Karpas-422 (cell line): Measurements from ENCODE around the gene ADARB2. TPM values are rescaled to one million over a fixed set of nuclear protein-coding genes. Genes with fewer than 3 reads are reported as not detected.
"Not testable (repeated sequence)": the region's sequence is repeated elsewhere in the genome, so short reads cannot be mapped to it uniquely, and the experiment has no call there.

Experiments used
- DNase-seq: peaks from one replicate; pipeline ENCODE4 v3.0.0-alpha.2; 2015
- H2AFZ ChIP-seq: fragments of 200-600 bp; sonication (generic); 2 replicates; pipeline ENCODE4 v1.6.1; 2014; ENCODE audit warnings: antibody characterized with exemption, low read length, mixed read lengths
- H3K27ac ChIP-seq: fragments of 200-600 bp; sonication (generic); 2 replicates; pipeline ENCODE4 v1.5.1; 2014; ENCODE audit warnings: mild to moderate bottlenecking, low read length, moderate library complexity
- H3K27me3 ChIP-seq: fragments of 200-600 bp; sonication (generic); 2 replicates; pipeline ENCODE4 v1.6.1; 2014; ENCODE audit warnings: low read length, mixed read lengths
- H3K36me3 ChIP-seq: fragments of 200-600 bp; sonication (generic); 2 replicates; pipeline ENCODE4 v1.6.1; 2014; ENCODE audit warnings: low read length, mixed read lengths; ENCODE audit not compliant: insufficient read depth
- H3K4me1 ChIP-seq: fragments of 200-600 bp; sonication (generic); 2 replicates; pipeline ENCODE4 v1.6.1; 2014; ENCODE audit warnings: mild to moderate bottlenecking, low read length, mixed read lengths
- H3K4me2 ChIP-seq: fragments of 200-600 bp; sonication (generic); 2 replicates; pipeline ENCODE4 v1.6.1; 2014; ENCODE audit warnings: low read length, low read depth, mild to moderate bottlenecking; ENCODE audit not compliant: poor library complexity, severe bottlenecking
- H3K4me3 ChIP-seq: fragments of 200-600 bp; sonication (generic); 2 replicates; pipeline ENCODE4 v1.5.1; 2014; ENCODE audit warnings: mild to moderate bottlenecking, antibody characterized with exemption, low read length, mixed read lengths
- H3K79me2 ChIP-seq: fragments of 200-600 bp; sonication (generic); 2 replicates; pipeline ENCODE4 v1.6.1; 2014; ENCODE audit warnings: mild to moderate bottlenecking, low read length, mixed read lengths
- H3K9ac ChIP-seq: fragments of 200-600 bp; sonication (generic); 2 replicates; pipeline ENCODE4 v1.6.0; 2014; ENCODE audit warnings: low read length
- H3K9me2 ChIP-seq: fragments of 200-600 bp; sonication (generic), shearing (Covaris generic); replicated peaks from 2 replicates; pipeline ENCODE4 v1.6.0; 2014; ENCODE audit warnings: mild to moderate bottlenecking, low read length, moderate library complexity; ENCODE audit not compliant: insufficient read depth
- H3K9me3 ChIP-seq: fragments of 300-700, 200-600 bp; sonication (generic); 2 replicates; pipeline ENCODE4 v1.6.1; 2014; ENCODE audit warnings: low read length, mixed read lengths
- H4K20me1 ChIP-seq: fragments of 200-600 bp; sonication (generic); 2 replicates; pipeline ENCODE4 v1.6.1; 2014; ENCODE audit warnings: mild to moderate bottlenecking, antibody characterized with exemption, low read length, low read depth; ENCODE audit not compliant: insufficient read depth
- total RNA-seq: library from RNA; depleted of rRNA; stranded (reverse); fragments of >200 nt; shearing (Covaris generic); gene quantifications from 2 replicates; pipeline ENCODE4 v1.2.3, GENCODE V29; 2014; ENCODE audit warnings: low replicate concordance

Gene ADARB2
- total RNA-seq, 1 experiment from 2014 or later: not detected

GRCh38 chr10:1358147-1358546 is 379.2 kb downstream of the ADARB2 start:
- H3K9ac ChIP-seq: no peak overlapping the region
- no peak overlapping the region for H3K4me2 ChIP-seq
- H3K9me3 ChIP-seq: no peaks in the 10 kb centered on the region
- no peak overlapping the region for H3K4me3 ChIP-seq
- no peaks in the 10 kb centered on the region for H3K27me3 ChIP-seq
- no peaks in the 10 kb centered on the region for H3K9me2 ChIP-seq
- no peaks in the 10 kb centered on the region for H3K36me3 ChIP-seq
- DNase-seq: no peak
- no peaks in the 10 kb centered on the region for H4K20me1 ChIP-seq
- no peaks in the 10 kb centered on the region for H3K79me2 ChIP-seq
- no peak overlapping the region for H3K27ac ChIP-seq
- H2AFZ ChIP-seq: no peak overlapping the region
- peaks cover 23% of the 10 kb centered on the region for H3K4me1 ChIP-seq

GRCh38 chr10:1356349-1356748 is 381.0 kb downstream of the ADARB2 start:
- H3K4me1 ChIP-seq: peaks cover 23% of the 10 kb centered on the region
- no peaks in the 10 kb centered on the region for H3K36me3 ChIP-seq
- no peak overlapping the region for H3K27ac ChIP-seq
- H3K79me2 ChIP-seq: no peaks in the 10 kb centered on the region
- no peak overlapping the region for H3K4me2 ChIP-seq
- H2AFZ ChIP-seq: no peak overlapping the region
- DNase-seq: no peak
- H3K9me2 ChIP-seq: no peaks in the 10 kb centered on the region
- H3K27me3 ChIP-seq: no peaks in the 10 kb centered on the region
- no peaks in the 10 kb centered on the region for H4K20me1 ChIP-seq
- no peaks in the 10 kb centered on the region for H3K9me3 ChIP-seq
- H3K4me3 ChIP-seq: no peak overlapping the region
- H3K9ac ChIP-seq: no peak overlapping the region

- no peaks in the 10 kb centered on the region for H3K9me2 ChIP-seq
- H2AFZ ChIP-seq: no peak overlapping the region
- H3K36me3 ChIP-seq: no peaks in the 10 kb centered on the region
- DNase-seq: no peak
- H3K79me2 ChIP-seq: no peaks in the 10 kb centered on the region
- no peaks in the 10 kb centered on the region for H3K27me3 ChIP-seq
- no peak overlapping the region for H3K4me3 ChIP-seq
- no peaks in the 10 kb centered on the region for H4K20me1 ChIP-seq
- H3K9me3 ChIP-seq: no peaks in the 10 kb centered on the region
- H3K4me1 ChIP-seq: peaks cover 23% of the 10 kb centered on the region
- H3K9ac ChIP-seq: no peak overlapping the region
- no peak overlapping the region for H3K4me2 ChIP-seq
- no peak overlapping the region for H3K27ac ChIP-seq
Measured at GRCh38 chr10:1354809-1355710, 382.3 kb downstream of the ADARB2 start.

GRCh38 chr10:1352296-1352695 is 385.0 kb downstream of the ADARB2 start:
- not testable (repeated sequence) for H2AFZ ChIP-seq, H3K9ac ChIP-seq, H3K9me2 ChIP-seq, H3K4me1 ChIP-seq, H3K79me2 ChIP-seq, H3K27ac ChIP-seq, H3K36me3 ChIP-seq, H3K4me3 ChIP-seq, H3K27me3 ChIP-seq, H4K20me1 ChIP-seq, H3K4me2 ChIP-seq, DNase-seq, H3K9me3 ChIP-seq

GRCh38 chr10:1348773-1349050 is 388.6 kb downstream of the ADARB2 start:
- H3K4me2 ChIP-seq: no peak overlapping the region
- no peaks in the 10 kb centered on the region for H3K9me2 ChIP-seq
- H3K27me3 ChIP-seq: no peaks in the 10 kb centered on the region
- no peak overlapping the region for H2AFZ ChIP-seq
- no peaks in the 10 kb centered on the region for H3K79me2 ChIP-seq
- DNase-seq: no peak
- no peaks in the 10 kb centered on the region for H3K9me3 ChIP-seq
- H3K9ac ChIP-seq: no peak overlapping the region
- no peaks in the 10 kb centered on the region for H3K36me3 ChIP-seq
- no peak overlapping the region for H3K27ac ChIP-seq
- H4K20me1 ChIP-seq: no peaks in the 10 kb centered on the region
- no peaks in the 10 kb centered on the region for H3K4me1 ChIP-seq
- no peak overlapping the region for H3K4me3 ChIP-seq

- 0 out of 2 replicates have a peak, but pooled peaks cover under 1% of the 10 kb centered on the region for H3K4me1 ChIP-seq
Measured at GRCh38 chr10:1347962-1348772, 389.2 kb downstream of the ADARB2 start.

GRCh38 chr10:1347525-1347924 is 389.8 kb downstream of the ADARB2 start:
- Histone ChIP-seq H3K9me2 (no peaks in the 10 kb centered on the region), H3K9me3 (no peaks in the 10 kb centered on the region), H3K4me3 (no peak overlapping the region), H2AFZ (no peak overlapping the region), H3K27ac (no peak overlapping the region), H3K27me3 (no peaks in the 10 kb centered on the region), H3K36me3 (no peaks in the 10 kb centered on the region), H4K20me1 (no peaks in the 10 kb centered on the region), H3K79me2 (no peaks in the 10 kb centered on the region), H3K4me2 (no peak overlapping the region), H3K4me1 (0 out of 2 replicates have a peak, but pooled peaks cover 2% of the 10 kb centered on the region), H3K9ac (no peak overlapping the region)
- DNase-seq: no peak

More at GRCh38 chr10:1347962-1348772, 389.2 kb downstream of the ADARB2 start:
- Histone ChIP-seq H3K9ac (no peak overlapping the region), H3K4me2 (no peak overlapping the region), H2AFZ (no peak overlapping the region), H3K9me2 (no peaks in the 10 kb centered on the region), H3K79me2 (no peaks in the 10 kb centered on the region), H3K4me3 (no peak overlapping the region), H3K9me3 (no peaks in the 10 kb centered on the region), H3K27ac (no peak overlapping the region), H4K20me1 (no peaks in the 10 kb centered on the region), H3K27me3 (no peaks in the 10 kb centered on the region), H3K36me3 (no peaks in the 10 kb centered on the region)
- DNase-seq: no peak

- Histone ChIP-seq H3K4me1 (0 out of 2 replicates have a peak, but pooled peaks cover 2% of the 10 kb centered on the region), H3K4me2 (no peak overlapping the region)
Measured at GRCh38 chr10:1346201-1346600, 391.1 kb downstream of the ADARB2 start.

More at GRCh38 chr10:1346201-1346600, 391.1 kb downstream of the ADARB2 start:
- no peak for DNase-seq
- no peak overlapping the region for H3K9ac ChIP-seq
- H3K4me3 ChIP-seq: no peak overlapping the region
- no peaks in the 10 kb centered on the region for H3K79me2 ChIP-seq
- no peaks in the 10 kb centered on the region for H3K27me3 ChIP-seq
- no peaks in the 10 kb centered on the region for H3K36me3 ChIP-seq
- no peaks in the 10 kb centered on the region for H3K9me3 ChIP-seq
- no peak overlapping the region for H3K27ac ChIP-seq
- H3K9me2 ChIP-seq: no peaks in the 10 kb centered on the region
- no peak overlapping the region for H2AFZ ChIP-seq
- H4K20me1 ChIP-seq: no peaks in the 10 kb centered on the region
